HepG2 (cell line): ENCODE data around the gene TUBG2. TPM values are rescaled to one million over a fixed set of nuclear protein-coding genes. Genes with fewer than 3 reads are reported as not detected.

ENCODE experiments used
- ATAC-seq: fragments of 200-7000 bp; cut with Tn5 transposase; 3 replicates; pipeline ENCODE4 v1.9.1; 2020; ENCODE audit warnings: mild to moderate bottlenecking, moderate library complexity
- BruUV-seq: library from RNA; stranded (reverse); fragments of 400-500 nt; replicated peaks from 2 replicates; lab custom pipeline; 2021; lab: Mats Ljungman, UMichigan
- CTCF ChIA-PET: fragments of 300-600 bp; formaldehyde crosslinking; extraction: SDS; loops from one replicate; lab custom pipeline; 2021; ENCODE audit warnings: low total read pairs, inconsistent platforms, low intra/inter-chr PET ratio; lab: Yijun Ruan, JAX
- POLR2A ChIA-PET: fragments of 350-600 bp; sonication (Branson Sonifier 250); formaldehyde crosslinking; loops from one replicate; lab custom pipeline; 2020; ENCODE audit warnings: antibody characterized with exemption, inconsistent platforms; lab: Yijun Ruan, JAX
- DNase-seq: peaks from one replicate; pipeline ENCODE4 v3.0.0-alpha.2; 2015; ENCODE audit warnings: low spot score
- FAIRE-seq: peaks from 3 replicates; lab custom pipeline; 2011; peaks lifted over from hg19 to GRCh38; lab: Jason Lieb, UNC
- H2AFZ ChIP-seq: one replicate; pipeline ENCODE4 v1.6.1; 2011; ENCODE audit warnings: low read length, inconsistent platforms
- H3K27ac ChIP-seq: fragments of 300-600 bp; 3 replicates; pipeline ENCODE4 v1.8.0; 2011; ENCODE audit warnings: mixed run types, mild to moderate bottlenecking, mixed read lengths, low read length, inconsistent platforms; ENCODE audit not compliant: insufficient read depth; ENCODE audit errors: extremely low read length
- H3K27me3 ChIP-seq, 2 experiments: fragments of 200-600 bp in 1 of 2; 2 replicates in 1 of 2; 3 replicates in 1 of 2; pipeline versions ENCODE4 v1.6.0 to v1.8.0; 2011; ENCODE audit warnings: low read length in 2 of 2, mild to moderate bottlenecking in 2 of 2, moderate library complexity in 2 of 2, inconsistent platforms in 1 of 2; ENCODE audit not compliant: insufficient read depth in 2 of 2, control insufficient read depth in 1 of 2
- H3K36me3 ChIP-seq, 2 experiments: fragments of 200-600 bp in 1 of 2; replicated peaks in 1 of 2; 2 replicates in 1 of 2; 3 replicates in 1 of 2; pipeline versions ENCODE4 v1.5.1 to v1.8.0; 2011; ENCODE audit warnings: low read length in 2 of 2, inconsistent platforms in 1 of 2; ENCODE audit not compliant: insufficient read depth in 2 of 2, control insufficient read depth in 1 of 2
- H3K4me1 ChIP-seq: 2 replicates; pipeline ENCODE4 v1.5.1; 2012; ENCODE audit warnings: low read length, inconsistent platforms; ENCODE audit not compliant: insufficient read depth
- H3K4me2 ChIP-seq: 2 replicates; pipeline ENCODE4 v1.6.0; 2011; ENCODE audit warnings: low read depth, low read length, inconsistent platforms
- H3K4me3 ChIP-seq, 3 experiments: fragments of 200-600 bp in 1 of 3; sonication (generic), shearing (Covaris generic) in 1 of 3; replicated peaks in 1 of 3; 2 replicates each; pipeline ENCODE4 v1.5.1; 2011 to 2016; ENCODE audit warnings: low read length in 3 of 3, inconsistent platforms in 2 of 3, low read depth in 2 of 3, mild to moderate bottlenecking in 2 of 3, control low read depth in 1 of 3, mixed read lengths in 1 of 3; ENCODE audit not compliant: insufficient read depth in 1 of 3
- H3K79me2 ChIP-seq: one replicate; pipeline ENCODE4 v1.6.1; 2011; ENCODE audit warnings: low read length, inconsistent platforms; ENCODE audit not compliant: insufficient read depth
- H3K9ac ChIP-seq: 2 replicates; pipeline ENCODE4 v1.6.0; 2011; ENCODE audit warnings: mild to moderate bottlenecking, low read depth, low read length, inconsistent platforms; ENCODE audit not compliant: insufficient read depth
- H3K9me3 ChIP-seq: 2 replicates; pipeline ENCODE4 v1.5.1; 2012; ENCODE audit warnings: mild to moderate bottlenecking, low read length
- H4K20me1 ChIP-seq: 2 replicates; pipeline ENCODE4 v1.6.0; 2011; ENCODE audit warnings: inconsistent platforms, mild to moderate bottlenecking, low read length, moderate library complexity; ENCODE audit not compliant: insufficient read depth
- BCL6 ChIP-seq: IDR thresholded peaks from 2 replicates; pipeline ENCODE4 v1.6.1; 2016; ENCODE audit warnings: missing genetic modification reagents, missing compliant biosample characterization
- FOXJ3 ChIP-seq: sonication (generic); formaldehyde crosslinking; IDR thresholded peaks from 2 replicates; pipeline ENCODE4 v1.4.0; 2020; ENCODE audit warnings: missing genetic modification reagents, mild to moderate bottlenecking, borderline replicate concordance
- GABPB1 ChIP-seq: IDR thresholded peaks from 2 replicates; pipeline ENCODE4 v1.6.1; 2016; ENCODE audit warnings: mild to moderate bottlenecking, missing genetic modification reagents, moderate library complexity, missing compliant biosample characterization
- HNRNPL ChIP-seq: fragments of 200-400 bp; formaldehyde crosslinking; IDR thresholded peaks from 2 replicates; pipeline ENCODE4 v1.6.1; 2017; ENCODE audit warnings: mild to moderate bottlenecking, low read depth, low read length
- HOXA3 ChIP-seq: sonication (generic); formaldehyde crosslinking; IDR thresholded peaks from 2 replicates; pipeline ENCODE4 v1.5.0; 2020; ENCODE audit warnings: missing genetic modification reagents
- KDM2A ChIP-seq: sonication (generic); formaldehyde crosslinking; IDR thresholded peaks from 2 replicates; pipeline ENCODE4 v1.4.0; 2020; ENCODE audit warnings: low read depth, missing genetic modification reagents, borderline replicate concordance
- NRL ChIP-seq: sonication (generic); formaldehyde crosslinking; IDR thresholded peaks from 2 replicates; pipeline ENCODE4 v1.5.0; 2020; ENCODE audit warnings: missing genetic modification reagents, mild to moderate bottlenecking, moderate library complexity, borderline replicate concordance
- ZNF121 ChIP-seq: sonication (generic); formaldehyde crosslinking; IDR thresholded peaks from 2 replicates; pipeline ENCODE4 v1.5.0; 2020; ENCODE audit warnings: mild to moderate bottlenecking, missing genetic modification reagents
- ZNF441 ChIP-seq: sonication (generic); formaldehyde crosslinking; IDR thresholded peaks from 2 replicates; pipeline ENCODE4 v1.7.0; 2021; ENCODE audit warnings: missing genetic modification reagents, borderline replicate concordance
- ZNF549 ChIP-seq: sonication (generic); formaldehyde crosslinking; IDR thresholded peaks from 2 replicates; pipeline ENCODE4 v1.5.0; 2020; ENCODE audit warnings: missing genetic modification reagents
- ZNF773 ChIP-seq: sonication (generic); formaldehyde crosslinking; IDR thresholded peaks from 2 replicates; pipeline ENCODE4 v1.4.0; 2020; ENCODE audit warnings: missing genetic modification reagents, borderline replicate concordance
- whole genome bisulfite sequencing: methylation state at CpG from one replicate; pipeline ENCODE4 v1.1.6; 2017; ENCODE audit warnings: low lambda C conversion rate; 5-methylcytosine and 5-hydroxymethylcytosine counted together
- in situ Hi-C: cut with HindIII; loops from 2 replicates; pipeline ENCODE4 v1.10.0; 2017; ENCODE audit warnings: low pct_unique_long_range_greater_than_20kb; ENCODE audit not compliant: extremely low pct_ligation_motif_present
- intact Hi-C: fragments of 100-400 bp; cut with micrococcal nuclease; formaldehyde crosslinking; loops from one replicate; pipeline ENCODE4 v1.10.0; 2022; ENCODE audit not compliant: unreplicated experiment
- polyA plus RNA-seq, 8 experiments: library from polyadenylated mRNA; depleted of rRNA in 3 of 8; stranded (reverse) in 7 of 8; unstranded in 1 of 8; fragments of >200 nt; fragmentation: Illumina TruSeq in 4 of 8; extraction: Trizol in 4 of 8; gene quantifications; 2 replicates each; pipeline versions ENCODE4 v1.2.1 to v1.2.3, GENCODE V29; 2011 to 2016; ENCODE audit warnings: low read depth in 4 of 8, missing spikeins in 1 of 8, mixed read lengths in 1 of 8; ENCODE audit not compliant: insufficient read depth in 1 of 8
- total RNA-seq, 5 experiments: library from RNA; depleted of rRNA; stranded (reverse); fragments of >200 nt; fragmentation: Illumina TruSeq; extraction: Trizol; gene quantifications; 2 replicates each; pipeline ENCODE4 v1.2.3, GENCODE V29; 2016; ENCODE audit warnings: low read depth in 1 of 5
- TF ChIP-seq, protein P1 (sequence below): sonication (generic); formaldehyde crosslinking; IDR thresholded peaks from 2 replicates; pipeline ENCODE4 v1.5.1; 2020; ENCODE audit warnings: mild to moderate bottlenecking, missing genetic modification reagents, borderline replicate concordance
- TF ChIP-seq, protein P2 (sequence below): sonication (generic); formaldehyde crosslinking; IDR thresholded peaks from 2 replicates; pipeline ENCODE4 v1.5.1; 2020; ENCODE audit warnings: mild to moderate bottlenecking, moderate library complexity, missing genetic modification reagents

Gene TUBG2
- total and polyA plus RNA-seq, 2 of the 13 experiments (the other 11 are each of a cell fraction or from before 2014, with no cell fraction given): 16.0 to 42.3 TPM

DNA sequence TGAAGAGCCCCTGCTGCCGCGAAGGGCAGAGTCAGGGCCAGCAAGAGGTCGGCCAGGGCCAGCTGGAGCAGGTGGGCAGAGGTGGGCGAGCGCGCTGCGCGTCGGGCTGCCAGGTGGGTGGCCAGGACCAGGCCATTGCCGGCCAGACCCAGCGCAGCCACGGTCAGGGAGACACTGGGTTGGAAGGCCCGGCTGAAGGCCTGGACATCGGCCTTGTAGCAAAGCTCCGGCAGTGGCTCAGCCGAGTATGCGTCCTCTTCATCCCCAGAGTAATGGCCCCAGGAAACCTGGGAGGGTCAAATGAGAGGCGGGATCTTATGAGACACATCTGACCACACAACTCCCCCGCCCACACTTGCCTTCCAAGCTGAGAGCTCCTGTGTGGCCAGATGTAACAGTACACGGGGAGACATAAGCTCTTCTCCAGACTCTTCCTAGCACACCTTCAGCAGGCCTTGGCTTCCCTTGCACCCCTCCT lies 21.3 kb downstream of the TUBG2 start (continued):
- TF ChIP-seq, protein P1, sequence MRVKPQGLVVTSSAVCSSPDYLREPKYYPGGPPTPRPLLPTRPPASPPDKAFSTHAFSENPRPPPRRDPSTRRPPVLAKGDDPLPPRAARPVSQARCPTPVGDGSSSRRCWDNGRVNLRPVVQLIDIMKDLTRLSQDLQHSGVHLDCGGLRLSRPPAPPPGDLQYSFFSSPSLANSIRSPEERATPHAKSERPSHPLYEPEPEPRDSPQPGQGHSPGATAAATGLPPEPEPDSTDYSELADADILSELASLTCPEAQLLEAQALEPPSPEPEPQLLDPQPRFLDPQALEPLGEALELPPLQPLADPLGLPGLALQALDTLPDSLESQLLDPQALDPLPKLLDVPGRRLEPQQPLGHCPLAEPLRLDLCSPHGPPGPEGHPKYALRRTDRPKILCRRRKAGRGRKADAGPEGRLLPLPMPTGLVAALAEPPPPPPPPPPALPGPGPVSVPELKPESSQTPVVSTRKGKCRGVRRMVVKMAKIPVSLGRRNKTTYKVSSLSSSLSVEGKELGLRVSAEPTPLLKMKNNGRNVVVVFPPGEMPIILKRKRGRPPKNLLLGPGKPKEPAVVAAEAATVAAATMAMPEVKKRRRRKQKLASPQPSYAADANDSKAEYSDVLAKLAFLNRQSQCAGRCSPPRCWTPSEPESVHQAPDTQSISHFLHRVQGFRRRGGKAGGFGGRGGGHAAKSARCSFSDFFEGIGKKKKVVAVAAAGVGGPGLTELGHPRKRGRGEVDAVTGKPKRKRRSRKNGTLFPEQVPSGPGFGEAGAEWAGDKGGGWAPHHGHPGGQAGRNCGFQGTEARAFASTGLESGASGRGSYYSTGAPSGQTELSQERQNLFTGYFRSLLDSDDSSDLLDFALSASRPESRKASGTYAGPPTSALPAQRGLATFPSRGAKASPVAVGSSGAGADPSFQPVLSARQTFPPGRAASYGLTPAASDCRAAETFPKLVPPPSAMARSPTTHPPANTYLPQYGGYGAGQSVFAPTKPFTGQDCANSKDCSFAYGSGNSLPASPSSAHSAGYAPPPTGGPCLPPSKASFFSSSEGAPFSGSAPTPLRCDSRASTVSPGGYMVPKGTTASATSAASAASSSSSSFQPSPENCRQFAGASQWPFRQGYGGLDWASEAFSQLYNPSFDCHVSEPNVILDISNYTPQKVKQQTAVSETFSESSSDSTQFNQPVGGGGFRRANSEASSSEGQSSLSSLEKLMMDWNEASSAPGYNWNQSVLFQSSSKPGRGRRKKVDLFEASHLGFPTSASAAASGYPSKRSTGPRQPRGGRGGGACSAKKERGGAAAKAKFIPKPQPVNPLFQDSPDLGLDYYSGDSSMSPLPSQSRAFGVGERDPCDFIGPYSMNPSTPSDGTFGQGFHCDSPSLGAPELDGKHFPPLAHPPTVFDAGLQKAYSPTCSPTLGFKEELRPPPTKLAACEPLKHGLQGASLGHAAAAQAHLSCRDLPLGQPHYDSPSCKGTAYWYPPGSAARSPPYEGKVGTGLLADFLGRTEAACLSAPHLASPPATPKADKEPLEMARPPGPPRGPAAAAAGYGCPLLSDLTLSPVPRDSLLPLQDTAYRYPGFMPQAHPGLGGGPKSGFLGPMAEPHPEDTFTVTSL (CRISPR knock-in tag): no peak
- TF ChIP-seq NRL (CRISPR knock-in tag): 0 out of 2 replicates have a peak, but pooled peaks have one; percentile 23
- TF ChIP-seq HOXA3 (CRISPR knock-in tag): 0 out of 2 replicates have a peak, but pooled peaks have one; percentile 2

DNA sequence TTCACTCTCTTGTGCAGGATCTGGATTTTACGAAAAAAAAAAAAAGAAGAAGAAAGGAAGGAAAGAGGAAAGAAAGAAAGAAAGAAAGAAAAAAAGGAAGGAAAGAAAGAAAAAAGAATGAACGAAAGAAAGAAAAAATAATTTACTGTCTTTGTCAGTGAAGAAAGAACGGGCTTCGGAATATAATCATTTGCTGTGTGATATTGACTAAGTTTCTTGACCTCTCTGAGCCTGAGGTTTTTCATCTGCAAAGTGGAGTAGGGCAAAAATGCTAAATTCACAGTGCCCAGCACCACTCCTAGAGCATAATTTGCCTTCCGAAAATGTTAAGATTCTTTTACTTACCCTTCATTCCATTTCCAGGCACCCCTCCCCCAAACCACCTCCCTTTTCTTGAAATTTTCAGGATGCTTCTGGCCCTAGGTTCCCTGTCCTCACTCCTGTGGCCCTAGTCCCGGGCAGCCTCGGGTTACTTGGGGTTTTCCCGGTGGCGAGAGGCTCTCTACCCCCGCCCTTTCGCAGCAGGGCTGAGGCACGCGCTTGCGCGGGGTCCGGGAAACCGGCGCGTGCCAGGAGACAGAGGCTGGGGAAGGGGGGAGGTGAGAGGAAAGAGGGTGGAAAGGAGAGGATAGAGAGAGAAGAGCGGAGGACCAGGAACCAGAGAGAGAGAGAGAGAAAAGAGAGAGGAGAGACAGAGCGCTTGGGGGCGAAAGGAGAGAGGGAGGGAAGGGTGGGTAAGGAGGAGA lies 23.1 kb downstream of the TUBG2 start, which contains the start of gene CNTNAP1:
TSS of gene CNTNAP1 (plus strand) at position 556 of the 746 bp plus-strand sequence. CDS start 299 bp downstream, outside the sequence.
- ChIA-PET CTCF (interaction anchor here (1.7 to 1.8 kb wide), 2 partner anchors 64 to 104 kb away, joined by 6 to 9 read pairs; partner anchors contain the start of gene PSMC3IP), POLR2A (interaction anchor here (1.1 to 2.3 kb wide), 10 partner anchors 8 to 142 kb away, joined by 3 to 24 read pairs (median 6); partner anchors contain the start of genes BECN1, PSMC3IP, RETREG3 and TUBG1)
- peak within 1 kb of the TSS; percentile 84 for H3K4me2 ChIP-seq
- H3K4me3 ChIP-seq: peak within 1 kb of the TSS; percentile 65 to 91 (median 80)
- in situ Hi-C loops: no loop called here
- intact Hi-C loops: loop anchor here (1.0 to 2.0 kb wide), 2 partner anchors 64 to 103 kb away; no protein-coding TSS in a partner anchor
- H3K4me1 ChIP-seq: peaks cover 42% of the 10 kb centered on the region
- H3K27me3 ChIP-seq: no peaks in the 10 kb centered on the region
- H3K9ac ChIP-seq: peak within 1 kb of the TSS; percentile 63
- ATAC-seq: peak; percentile 20
- H3K79me2 ChIP-seq: no peaks in the 10 kb centered on the region
- no peaks in the 10 kb centered on the region for H3K36me3 ChIP-seq
- TSS peak; percentile 49 for BruUV-seq
- no peaks in the 10 kb centered on the region for H3K9me3 ChIP-seq
- H3K27ac ChIP-seq: peak within 1 kb of the TSS; percentile 48
- peak; percentile 45 for DNase-seq
- no peaks in the 10 kb centered on the region for H4K20me1 ChIP-seq
- FAIRE-seq: peak; percentile 61
- 10% methylated on average over 22 of the region's 22 CpGs for WGBS
- H2AFZ ChIP-seq: peak within 1 kb of the TSS; percentile 94
- 0 out of 2 replicates have a peak, but pooled peaks have one; percentile 15 for TF ChIP-seq HNRNPL
- TF ChIP-seq ZNF441: 0 out of 2 replicates have a peak, but pooled peaks have one; percentile 27
- TF ChIP-seq GABPB1 (CRISPR knock-in tag): peak; percentile 10; the same call in 1 of the 2 replicates
- TF ChIP-seq ZNF549 (CRISPR knock-in tag): no peak
- TF ChIP-seq BCL6 (CRISPR knock-in tag): peak; percentile 38; the same call in 1 of the 2 replicates
- TF ChIP-seq ZNF121 (CRISPR knock-in tag): no peak
- TF ChIP-seq ZNF773 (CRISPR knock-in tag): no peak
- no peak; the same call in 1 of the 2 replicates for TF ChIP-seq KDM2A (CRISPR knock-in tag)
- TF ChIP-seq FOXJ3 (CRISPR knock-in tag): no peak
- TF ChIP-seq, protein P2, sequence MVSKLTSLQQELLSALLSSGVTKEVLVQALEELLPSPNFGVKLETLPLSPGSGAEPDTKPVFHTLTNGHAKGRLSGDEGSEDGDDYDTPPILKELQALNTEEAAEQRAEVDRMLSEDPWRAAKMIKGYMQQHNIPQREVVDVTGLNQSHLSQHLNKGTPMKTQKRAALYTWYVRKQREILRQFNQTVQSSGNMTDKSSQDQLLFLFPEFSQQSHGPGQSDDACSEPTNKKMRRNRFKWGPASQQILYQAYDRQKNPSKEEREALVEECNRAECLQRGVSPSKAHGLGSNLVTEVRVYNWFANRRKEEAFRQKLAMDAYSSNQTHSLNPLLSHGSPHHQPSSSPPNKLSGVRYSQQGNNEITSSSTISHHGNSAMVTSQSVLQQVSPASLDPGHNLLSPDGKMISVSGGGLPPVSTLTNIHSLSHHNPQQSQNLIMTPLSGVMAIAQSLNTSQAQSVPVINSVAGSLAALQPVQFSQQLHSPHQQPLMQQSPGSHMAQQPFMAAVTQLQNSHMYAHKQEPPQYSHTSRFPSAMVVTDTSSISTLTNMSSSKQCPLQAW: peak; percentile 76
